IPS-NIHi7 (cell line): ENCODE results near the gene AP1S3.

Experiments used
- DNase-seq: peaks from one replicate; pipeline ENCODE4 v3.0.0; 2012; ENCODE audit warnings: mixed read lengths; ENCODE audit errors: extremely low spot score

Gene AP1S3

DNA sequence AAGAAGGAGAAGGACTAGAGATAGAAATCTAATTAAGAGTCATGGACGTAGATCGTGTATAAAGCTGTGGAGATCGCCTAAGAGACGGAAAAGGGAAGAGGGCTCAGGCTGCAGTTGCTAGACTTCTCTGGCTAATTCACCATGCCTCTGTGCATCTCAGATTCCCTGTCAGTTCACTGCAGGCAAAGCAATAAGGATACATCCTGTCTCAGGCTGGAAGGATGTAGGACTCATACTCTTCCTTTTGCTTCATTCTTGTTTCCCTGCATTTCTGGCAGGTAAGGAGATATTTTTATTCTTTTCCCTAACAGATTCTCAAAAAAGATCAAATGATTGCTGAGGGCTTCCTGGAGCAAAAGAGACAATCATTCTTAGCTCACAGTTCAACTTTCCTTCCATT, 112.5 kb downstream of the AP1S3 start:
- DNase-seq: no peak

DNA sequence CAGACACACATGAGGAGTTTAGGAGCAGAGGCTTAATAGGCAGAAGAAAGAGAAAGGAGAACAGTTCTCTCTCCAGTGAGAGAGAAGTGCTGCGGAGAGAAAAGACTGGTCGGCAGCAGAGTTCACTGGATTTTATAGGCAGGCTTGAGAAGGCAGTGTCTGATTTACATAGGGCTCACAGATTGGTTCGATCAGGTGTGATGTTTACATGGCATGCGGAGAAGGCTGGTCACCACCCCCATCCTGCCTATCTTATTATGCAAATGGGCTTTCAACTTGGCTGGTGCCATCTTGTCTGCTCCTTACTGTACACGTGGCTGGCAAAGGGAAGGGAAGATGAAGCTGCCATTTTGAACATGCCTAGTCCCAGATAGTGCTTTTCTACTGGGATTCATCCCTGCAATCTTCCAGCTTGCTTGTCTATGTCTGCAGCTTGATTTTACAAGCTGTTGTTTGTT, 113.4 kb downstream of the AP1S3 start:
- DNase-seq: no peak

DNA sequence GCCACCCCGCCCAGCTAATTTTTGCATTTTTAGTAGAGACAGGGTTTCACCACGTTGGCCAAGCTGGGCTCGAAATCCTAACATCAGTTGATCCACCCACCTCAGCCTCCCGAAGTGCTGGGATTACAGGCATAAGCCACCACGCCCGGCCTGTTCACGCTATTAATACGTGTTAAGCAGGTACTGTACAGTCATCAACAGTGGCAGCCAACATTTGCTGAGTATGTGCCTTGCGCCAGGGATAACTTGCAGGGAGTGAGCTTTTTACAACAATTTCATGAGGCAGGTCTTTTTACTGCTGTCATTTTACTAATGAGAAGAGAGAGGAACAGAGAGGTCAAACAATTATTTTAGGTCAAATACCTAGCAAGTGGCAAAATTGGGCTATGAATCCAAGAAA, 115.2 kb downstream of the AP1S3 start:
- DNase-seq: no peak

DNA sequence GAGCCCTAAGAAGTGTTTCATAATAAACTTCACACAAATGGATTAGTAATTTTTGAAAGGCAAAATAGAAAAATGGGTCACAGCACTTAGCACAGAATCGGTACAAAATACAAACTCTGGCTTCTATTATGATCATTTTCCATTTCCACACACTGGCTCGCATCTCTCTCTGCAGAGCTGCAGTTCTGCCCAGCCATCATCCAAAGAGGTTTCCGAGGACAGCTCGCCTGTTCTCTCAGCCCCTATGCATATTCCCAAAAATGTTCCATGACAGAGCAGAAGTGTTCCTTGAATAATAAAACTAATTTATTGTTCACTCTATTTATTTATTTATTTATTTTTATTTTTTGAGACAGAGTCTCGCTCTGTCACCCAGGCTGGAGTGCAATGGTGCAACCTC, 115.6 kb downstream of the AP1S3 start:
- no peak for DNase-seq

DNA sequence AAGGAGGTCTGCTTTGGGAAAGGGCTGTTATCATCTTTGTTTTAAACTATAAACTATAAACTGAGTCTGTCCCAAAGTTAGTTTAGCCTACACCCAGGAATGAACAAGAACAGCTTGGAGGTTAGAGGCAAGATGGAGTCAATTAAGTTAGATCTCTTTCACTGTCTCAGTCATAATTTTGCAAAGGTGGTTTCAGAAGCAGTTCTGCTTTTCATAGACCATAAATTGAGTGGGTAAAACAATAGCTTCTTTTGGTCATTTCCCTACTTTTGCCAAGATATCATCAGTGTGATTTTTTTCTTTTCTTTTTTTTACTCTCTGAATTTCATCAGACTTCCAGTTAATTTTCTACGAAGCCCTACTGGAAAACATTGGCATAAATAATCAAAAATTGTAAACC, 117.0 kb downstream of the AP1S3 start:
- DNase-seq: no peak

DNA sequence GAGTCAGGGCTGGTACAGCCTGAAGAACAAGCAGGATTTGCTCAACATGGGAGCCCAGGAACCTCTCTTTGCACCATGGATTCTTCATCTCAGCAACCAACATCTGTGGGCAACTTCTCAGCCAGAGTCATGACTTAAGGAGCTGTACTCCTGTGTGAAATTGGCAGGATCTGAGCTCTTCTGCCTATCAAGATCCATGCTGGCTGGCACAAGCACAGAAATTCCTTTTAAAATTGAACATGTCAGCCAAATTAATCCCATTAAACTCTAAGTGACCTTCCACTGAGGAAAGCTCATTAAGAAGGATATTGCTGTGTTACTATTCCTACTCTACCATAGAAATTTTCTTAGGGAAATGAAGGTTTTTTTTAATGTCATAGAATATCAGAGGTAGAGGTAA, 124.7 kb downstream of the AP1S3 start:
- DNase-seq: no peak

DNA sequence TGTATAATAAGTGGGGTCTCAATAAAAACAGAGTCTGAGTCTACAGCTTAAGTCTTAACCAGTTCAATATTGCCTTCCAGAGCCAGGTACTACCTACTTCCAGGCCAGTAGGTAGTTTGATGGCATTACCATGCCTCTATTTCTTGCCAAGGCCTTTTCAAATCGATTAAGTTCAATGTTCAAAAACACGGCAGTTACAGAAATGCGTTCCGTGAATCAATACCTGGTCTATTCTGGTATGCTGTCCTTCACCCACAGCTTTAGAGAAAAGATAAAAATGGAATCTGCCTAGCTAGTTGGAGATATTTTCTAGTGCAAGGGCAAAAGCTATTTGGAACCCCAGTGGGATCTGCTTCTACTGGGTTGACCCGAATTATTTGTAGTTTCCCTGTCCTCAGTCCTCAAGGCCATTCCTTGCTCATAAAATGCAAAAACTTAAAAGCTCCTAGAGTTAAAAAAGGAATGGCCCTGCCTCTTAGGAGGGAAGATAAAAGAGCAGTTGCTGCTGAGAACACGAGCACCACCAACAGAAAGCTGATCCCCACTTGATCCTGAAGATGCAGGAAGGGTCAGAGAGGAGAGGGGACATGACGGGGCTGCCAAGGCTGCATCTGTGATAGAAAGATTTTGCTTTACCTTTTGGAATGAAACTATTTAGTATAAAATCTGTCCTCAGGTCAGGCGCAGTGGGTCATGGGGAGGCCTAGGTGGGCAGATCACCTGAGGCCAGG, 125.6 kb downstream of the AP1S3 start:
- no peak for DNase-seq
